ENCODE data around the gene PPIF. TPM values are rescaled to one million over a fixed set of nuclear protein-coding genes. Genes with fewer than 3 reads are reported as not detected.
"Not testable (repeated sequence)": the region's sequence is repeated elsewhere in the genome, so short reads cannot be mapped to it uniquely, and the experiment has no call there.

The PPIF gene
- polyA plus RNA-seq, 10 donors, result 17.4 to 26.7 (median 22.9) TPM

GRCh38 chr10:79328737-79329504 lies 18.3 kb upstream of the PPIF start:
- no peak for DNase-seq

GRCh38 chr10:79329529-79329928 lies 17.7 kb upstream of the PPIF start:
- no peak for DNase-seq

GRCh38 chr10:79331226-79331625 lies 16.0 kb upstream of the PPIF start:
- DNase-seq, result no peak

GRCh38 chr10:79331709-79332108 lies 15.6 kb upstream of the PPIF start:
- DNase-seq, result peak in 2 of 3 donors; percentile 49 to 67

GRCh38 chr10:79332610-79333315 lies 14.5 kb upstream of the PPIF start:
- not testable (repeated sequence) for DNase-seq

GRCh38 chr10:79333513-79333912 lies 13.8 kb upstream of the PPIF start:
- peak in 1 of 3 donors; percentile 53 for DNase-seq

GRCh38 chr10:79334573-79334972 lies 12.7 kb upstream of the PPIF start:
- no peak for DNase-seq

GRCh38 chr10:79335094-79335469 lies 12.2 kb upstream of the PPIF start:
- no peak for DNase-seq

- no peak for DNase-seq
Measured at GRCh38 chr10:79335470-79336235, 11.6 kb upstream of the PPIF start.

- no peak for DNase-seq
Measured at GRCh38 chr10:79336276-79336675, 11.0 kb upstream of the PPIF start.

GRCh38 chr10:79336739-79337138 lies 10.5 kb upstream of the PPIF start:
- DNase-seq, result no peak

GRCh38 chr10:79337783-79338469 lies 9.3 kb upstream of the PPIF start:
- not testable (repeated sequence) for DNase-seq

GRCh38 chr10:79339266-79339665 lies 8.0 kb upstream of the PPIF start:
- DNase-seq, result no peak

- no peak for DNase-seq
Measured at GRCh38 chr10:79340646-79341244, 6.5 kb upstream of the PPIF start.

- no peak for DNase-seq
Measured at GRCh38 chr10:79342295-79342761, 4.9 kb upstream of the PPIF start.

- no peak for DNase-seq
Measured at GRCh38 chr10:79342811-79343561, 4.3 kb upstream of the PPIF start.

GRCh38 chr10:79344502-79345195 lies 2.6 kb upstream of the PPIF start:
- DNase-seq, result no peak

GRCh38 chr10:79345241-79346011 lies 1.8 kb upstream of the PPIF start:
- DNase-seq, result no peak

GRCh38 chr10:79346012-79346340 lies 1.3 kb upstream of the PPIF start:
- no peak for DNase-seq
